Astrocyte of the spinal cord (primary cell): ENCODE results near the gene SULF2.

Experiments
- DNase-seq: peaks from one replicate; pipeline ENCODE4 v3.0.0; 2011; ENCODE audit warnings: low read depth, low spot score
- H3K4me3 ChIP-seq: 2 replicates; pipeline ENCODE4 v1.5.1; 2011; ENCODE audit warnings: low read depth, mild to moderate bottlenecking, low read length, moderate library complexity
- CTCF ChIP-seq: IDR thresholded peaks from 2 replicates; pipeline ENCODE4 v1.5.1; 2012; ENCODE audit warnings: low read depth, mild to moderate bottlenecking, low read length, inconsistent platforms
- in situ Hi-C: cut with HindIII; loops from 2 replicates; pipeline ENCODE4 v1.10.0; 2017; ENCODE audit warnings: low sequenced_read_pairs

SULF2 gene

GRCh38 chr20:47689731-47690130, 95.5 kb downstream of the SULF2 start:
- no peak overlapping the region for H3K4me3 ChIP-seq
- DNase-seq, result no peak
- in situ Hi-C loops, result no loop called here
- no peak for TF ChIP-seq CTCF

GRCh38 chr20:47688385-47689381, 96.6 kb downstream of the SULF2 start:
- TF ChIP-seq CTCF, result no peak
- H3K4me3 ChIP-seq, result no peak overlapping the region
- peak; percentile 53 for DNase-seq
- in situ Hi-C loops, result no loop called here

- no peak overlapping the region for H3K4me3 ChIP-seq
- no peak for DNase-seq
- in situ Hi-C loops, result no loop called here
- no peak for TF ChIP-seq CTCF
Measured at GRCh38 chr20:47687095-47687987, 97.9 kb downstream of the SULF2 start.

- in situ Hi-C loops, result no loop called here
- TF ChIP-seq CTCF, result no peak
- DNase-seq, result peak; percentile 96
- no peak overlapping the region for H3K4me3 ChIP-seq
Measured at GRCh38 chr20:47686545-47686944, 98.7 kb downstream of the SULF2 start.

GRCh38 chr20:47684306-47685080, 100.8 kb downstream of the SULF2 start:
- no peak for TF ChIP-seq CTCF
- no peak overlapping the region for H3K4me3 ChIP-seq
- DNase-seq, result no peak
- in situ Hi-C loops, result no loop called here

- in situ Hi-C loops, result no loop called here
- DNase-seq, result no peak
- TF ChIP-seq CTCF, result no peak
- no peak overlapping the region for H3K4me3 ChIP-seq
Measured at GRCh38 chr20:47682916-47683315, 102.4 kb downstream of the SULF2 start.
